HG02943 (cell line): ENCODE results near the gene CCDC134.
"Not testable (repeated sequence)": the region's sequence is repeated elsewhere in the genome, so short reads cannot be mapped to it uniquely, and the experiment has no call there.

Source experiments
- ATAC-seq: cut with Tn5 transposase; IDR thresholded peaks from one replicate; pipeline ENCODE4 v1.9.1; 2021; ENCODE audit warnings: mild to moderate bottlenecking, low read depth, moderate library complexity; ENCODE audit not compliant: unreplicated experiment

Gene CCDC134

GRCh38 chr22:41821471-41822316 lies 21.2 kb downstream of the CCDC134 start:
- ATAC-seq, result no peak

- no peak for ATAC-seq
These were observed 22.0 kb downstream of the CCDC134 start for GRCh38 chr22:41822317-41823057.

- no peak for ATAC-seq
These were observed 23.3 kb downstream of the CCDC134 start for GRCh38 chr22:41823797-41824196.

DNA sequence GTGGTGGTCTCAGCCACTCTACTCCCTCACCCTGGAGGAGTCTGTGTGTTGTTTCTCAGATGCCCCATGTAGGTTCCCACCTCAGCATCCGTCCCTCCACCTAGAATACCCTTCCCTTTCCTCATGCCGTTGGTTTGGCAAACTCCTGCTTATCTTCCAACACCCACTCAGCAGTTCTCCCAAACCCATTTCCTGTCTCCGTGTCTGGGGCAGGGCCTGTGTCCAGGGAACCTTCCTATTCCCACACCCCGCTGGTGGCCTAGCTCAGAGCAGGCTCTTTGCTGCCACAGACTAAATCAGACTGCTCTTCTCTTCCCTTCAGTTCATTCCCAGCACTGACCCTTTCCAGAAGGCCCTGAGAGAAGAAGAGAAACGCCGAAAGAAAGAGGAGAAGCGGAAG lies 24.9 kb downstream of the CCDC134 start:
- ATAC-seq, result no peak

GRCh38 chr22:41826021-41826420 lies 25.5 kb downstream of the CCDC134 start:
- ATAC-seq, result no peak

- ATAC-seq, result no peak
These were observed 26.2 kb downstream of the CCDC134 start for GRCh38 chr22:41826430-41827383.

DNA sequence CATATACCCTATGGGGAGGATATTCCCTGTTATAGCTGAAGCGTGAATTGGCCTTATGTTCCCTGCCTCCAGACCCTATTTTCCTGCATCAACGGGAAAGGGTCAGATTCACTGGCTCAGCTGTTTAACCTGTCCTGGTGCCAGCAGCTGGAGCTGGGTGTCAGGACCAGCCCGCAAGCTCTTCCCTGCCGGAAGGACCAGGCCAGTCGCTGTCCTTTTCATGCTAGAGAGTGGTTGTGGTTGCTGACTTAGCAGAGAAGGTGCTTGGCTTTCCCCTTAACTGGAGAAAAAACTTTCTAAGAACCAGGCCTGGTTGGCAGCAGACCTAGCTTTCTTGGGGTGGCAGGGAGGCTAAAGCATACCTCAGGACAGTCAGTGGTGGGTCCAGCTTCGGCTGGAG lies 27.2 kb downstream of the CCDC134 start:
- no peak for ATAC-seq

- ATAC-seq, result no peak
These were observed 28.0 kb downstream of the CCDC134 start for GRCh38 chr22:41828516-41828915.

GRCh38 chr22:41830174-41830573 lies 29.7 kb downstream of the CCDC134 start:
- no peak for ATAC-seq

DNA sequence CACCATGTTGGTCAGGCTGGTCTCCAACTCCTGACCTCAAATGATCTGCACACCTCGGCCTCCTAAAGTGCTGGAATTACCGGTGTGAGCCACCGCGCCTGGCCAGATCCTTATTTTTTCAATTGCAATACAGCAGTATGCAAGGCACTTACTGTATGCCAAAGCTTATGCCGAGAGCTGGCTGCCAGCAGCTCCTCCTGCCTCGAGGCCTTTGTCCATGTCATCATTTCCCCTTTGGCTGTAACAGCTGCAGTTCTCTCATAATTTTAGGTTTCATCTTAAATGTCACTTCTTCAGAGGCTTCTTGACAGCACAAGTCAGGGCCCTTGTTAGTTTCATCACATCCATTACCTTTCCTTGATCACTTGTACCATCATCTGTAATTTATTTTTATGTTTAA lies 30.9 kb downstream of the CCDC134 start:
- ATAC-seq, result no peak

DNA sequence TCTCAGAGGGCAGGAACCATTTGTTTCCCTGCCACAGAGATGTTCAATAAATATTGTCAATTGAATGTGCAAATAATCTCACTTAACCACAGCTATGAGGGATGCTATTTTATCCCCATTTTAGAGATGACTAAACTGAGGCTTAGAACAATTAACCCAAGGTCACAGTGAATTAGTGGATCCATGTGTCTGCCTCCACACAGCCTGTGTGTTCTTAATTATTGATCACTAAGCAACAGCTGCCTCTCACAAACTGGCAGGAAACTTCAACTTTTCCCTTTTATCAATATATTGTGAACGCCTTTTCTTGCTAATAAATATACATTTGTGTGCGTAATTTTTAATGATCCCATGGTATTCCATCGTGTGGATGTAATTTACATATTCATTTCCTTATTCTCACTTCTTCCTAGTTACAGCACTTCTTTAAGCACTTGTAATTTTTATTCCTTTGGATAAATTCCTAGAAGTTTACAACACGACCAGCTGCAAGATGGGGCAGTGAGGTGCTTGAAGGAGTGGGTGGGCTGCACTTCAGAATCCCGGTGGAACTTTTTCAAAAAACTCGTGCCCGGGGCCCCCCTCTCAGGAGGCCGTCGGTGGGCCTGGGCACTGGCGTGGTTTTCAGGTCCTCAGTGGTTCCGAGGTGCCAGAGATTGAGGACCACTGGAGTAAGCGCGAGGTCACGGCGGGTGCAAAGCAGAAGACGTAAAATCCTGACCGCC lies 31.5 kb downstream of the CCDC134 start:
- no peak for ATAC-seq

DNA sequence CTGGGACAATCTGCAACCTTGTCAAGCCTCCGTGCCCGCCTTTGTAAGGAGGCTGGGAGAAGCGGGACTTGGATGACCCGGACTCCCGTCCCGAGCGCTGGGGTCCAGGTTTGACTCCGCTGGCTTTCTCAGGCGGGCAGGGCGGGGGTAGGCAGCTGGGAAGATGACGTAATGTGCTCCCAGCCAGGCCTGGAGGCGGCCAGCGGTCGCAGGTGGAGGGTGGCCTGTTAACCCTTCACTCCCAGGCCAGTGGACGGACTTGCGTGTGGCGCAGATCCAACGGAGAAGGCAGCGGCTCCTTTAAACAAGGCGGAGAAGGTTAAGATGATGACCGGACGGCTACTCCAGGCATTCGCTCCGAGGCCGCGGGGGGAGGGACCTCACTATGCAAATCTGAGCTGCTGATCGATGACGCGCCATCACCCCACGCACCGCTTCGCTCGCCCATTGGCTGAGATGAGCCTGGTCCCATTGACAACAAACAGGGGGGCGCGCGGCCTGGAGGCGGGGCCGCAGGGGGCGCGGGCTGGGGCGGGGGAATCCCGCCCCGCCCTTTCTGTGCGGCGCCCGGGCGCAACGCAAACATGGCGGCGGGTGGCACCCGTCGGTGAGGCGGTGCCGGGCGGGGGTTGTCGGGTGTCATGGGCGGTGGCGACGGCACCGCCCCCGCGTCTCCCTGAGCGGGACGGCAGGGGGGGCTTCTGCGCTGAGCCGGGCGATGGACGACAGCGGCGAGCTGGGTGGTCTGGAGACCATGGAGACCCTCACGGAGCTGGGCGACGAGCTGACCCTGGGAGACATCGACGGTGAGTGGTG lies 32.3 kb downstream of the CCDC134 start, which contains the start of gene SREBF2:
Gene SREBF2, plus strand, starts transcription at position 553 of the 816 bp plus-strand sequence. Its CDS starts 166 bp downstream, at position 719.
- ATAC-seq, result peak; percentile 81

DNA sequence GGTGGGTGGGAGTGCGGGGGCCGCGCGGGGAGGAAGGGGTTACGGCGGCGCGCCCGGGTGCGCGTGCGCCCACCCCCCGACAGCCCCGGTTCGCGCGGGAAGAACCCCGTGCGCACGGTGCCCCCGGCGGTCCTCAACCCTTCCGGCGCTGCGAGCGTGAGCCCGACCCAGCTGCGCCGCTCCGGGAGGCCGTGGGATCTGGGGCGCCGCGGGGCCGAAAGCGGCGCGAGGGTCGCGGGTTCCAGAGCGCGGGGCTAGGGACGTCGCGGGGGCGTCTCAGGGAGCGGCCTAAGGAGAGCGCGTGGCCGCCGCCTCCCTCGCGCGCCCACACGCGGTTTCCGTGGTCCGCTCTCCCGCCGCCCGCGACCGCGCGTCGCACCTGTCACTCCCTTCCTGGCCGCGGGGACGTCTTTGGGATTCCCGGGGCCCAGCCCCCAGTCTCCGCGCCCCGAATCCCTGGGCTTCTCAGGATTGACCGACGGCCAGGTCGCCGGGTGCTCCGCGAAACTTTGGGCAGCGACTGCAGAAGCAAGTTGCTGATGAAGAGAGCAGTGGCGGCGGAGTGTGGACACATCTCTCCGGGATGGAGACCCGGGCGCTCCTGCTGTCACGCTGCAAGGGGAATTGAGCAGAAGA lies 33.0 kb downstream of the CCDC134 start:
- ATAC-seq, result peak; percentile 24

DNA sequence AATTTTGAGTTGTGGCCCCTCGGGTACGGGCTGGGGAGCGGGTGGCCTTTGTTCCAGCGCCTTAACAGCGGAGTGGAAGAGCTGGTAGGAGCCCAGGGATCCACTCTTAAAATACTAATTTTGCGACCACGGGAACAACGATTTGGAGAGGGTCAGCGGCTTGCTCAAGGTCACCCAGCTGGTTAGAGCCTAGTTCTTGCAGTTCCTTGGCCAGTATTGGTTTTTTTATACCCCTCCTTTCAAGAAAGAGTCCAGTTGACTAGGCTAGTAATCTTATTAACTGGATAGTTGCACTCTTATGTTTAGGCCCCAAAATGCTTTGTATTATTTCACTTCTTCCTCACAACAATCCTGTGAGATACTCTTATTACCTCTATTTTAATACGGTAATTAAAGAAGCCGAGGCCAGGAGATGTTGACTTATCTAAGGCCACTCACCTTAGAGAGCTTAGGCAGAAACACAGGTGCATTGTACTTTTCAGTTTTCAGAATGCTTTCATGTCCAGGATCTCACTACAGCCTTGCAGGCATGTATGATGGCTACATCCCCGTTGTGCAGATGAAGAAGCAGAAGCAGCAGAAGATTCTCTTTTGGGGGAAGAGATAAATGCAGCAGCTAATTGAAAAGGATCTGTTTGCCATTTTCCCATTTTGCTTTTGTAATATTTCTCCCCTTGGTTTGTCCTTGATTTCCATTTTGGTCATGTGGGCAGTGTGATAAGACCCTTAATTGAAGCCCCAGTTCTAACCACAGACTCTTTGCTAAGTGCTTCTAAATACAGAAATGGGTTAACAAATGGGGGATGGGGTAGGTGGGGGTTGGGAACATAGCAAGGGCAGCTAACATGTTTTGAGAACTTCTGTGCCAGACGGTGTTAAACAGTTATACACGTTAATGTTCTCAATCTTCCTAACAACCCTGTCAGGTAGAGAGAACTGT lies 33.8 kb downstream of the CCDC134 start:
- ATAC-seq, result no peak

DNA sequence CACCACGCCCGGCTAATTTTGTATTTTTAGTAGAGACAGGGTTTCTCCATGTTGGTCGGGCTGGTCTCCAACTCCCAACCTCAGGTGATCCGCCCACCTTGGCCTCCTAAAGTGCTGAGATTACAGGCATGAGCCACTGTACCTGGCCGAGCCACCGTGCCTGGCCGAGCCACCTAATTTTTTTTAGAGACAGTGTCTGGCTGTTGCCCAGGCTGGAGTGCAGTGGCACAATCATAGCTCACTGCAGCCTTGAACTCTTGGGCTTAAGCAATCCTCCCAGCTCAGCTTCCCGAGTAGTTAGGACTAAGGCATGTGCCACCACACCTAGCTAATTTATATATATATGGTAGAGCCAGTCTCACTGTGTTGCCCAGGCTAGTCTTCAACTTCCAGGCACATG lies 35.0 kb downstream of the CCDC134 start:
- ATAC-seq, result not testable (repeated sequence)

DNA sequence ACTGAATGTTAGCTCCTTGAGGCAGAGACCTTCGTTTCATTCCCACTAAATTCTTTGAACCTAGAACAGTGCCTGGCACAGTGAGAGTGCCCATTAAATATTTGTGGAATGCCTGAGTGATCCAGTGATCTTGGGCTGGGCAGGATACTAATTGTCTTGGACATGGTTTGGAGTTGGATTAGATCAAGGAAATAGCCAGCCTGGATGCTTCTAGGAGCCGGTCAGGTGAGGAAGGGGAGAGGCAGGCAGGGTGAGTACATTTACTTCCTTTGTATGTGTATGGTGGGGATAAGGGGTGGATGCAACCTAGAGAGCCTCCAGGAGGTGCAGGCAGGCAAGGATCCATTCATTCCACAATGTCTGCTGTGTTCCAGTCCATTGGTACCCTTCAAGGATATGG lies 36.1 kb downstream of the CCDC134 start:
- no peak for ATAC-seq

DNA sequence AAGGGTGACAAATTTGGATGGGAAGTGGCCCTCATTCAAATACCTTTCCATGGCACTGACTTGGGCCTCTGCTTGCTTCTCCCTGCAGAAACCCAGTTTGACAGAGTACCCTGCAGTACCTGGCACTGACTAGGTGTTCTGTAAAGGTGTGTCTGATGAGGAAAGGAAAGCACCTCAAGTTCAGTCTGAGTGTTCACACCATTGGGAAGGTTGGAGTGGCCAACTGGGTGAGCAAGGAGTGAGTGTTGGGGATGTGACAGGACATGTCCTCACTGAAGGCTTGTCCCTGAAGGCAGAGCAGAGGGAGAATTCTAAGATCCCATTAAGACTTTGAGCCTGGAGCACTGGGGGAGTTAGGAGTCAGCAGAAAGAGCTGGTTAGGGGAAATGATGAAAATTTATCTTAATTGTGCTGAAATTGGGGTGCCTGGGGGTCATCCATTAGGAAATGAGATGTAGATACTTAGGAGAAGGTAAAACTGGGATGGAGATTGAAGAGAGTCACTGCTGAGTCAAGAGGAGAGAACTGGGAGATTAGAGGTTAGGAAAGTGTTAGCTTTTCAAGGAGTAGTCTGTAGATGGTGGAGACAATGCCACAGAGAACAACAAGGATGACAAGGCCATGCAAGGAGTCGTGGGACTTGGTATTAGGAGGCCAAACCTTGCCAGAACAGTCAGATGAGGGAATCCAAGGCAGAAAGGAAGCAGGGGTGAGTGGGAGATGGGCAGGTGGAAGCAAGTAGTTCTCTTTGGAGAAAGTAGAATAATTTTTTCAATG lies 38.6 kb downstream of the CCDC134 start:
- ATAC-seq, result no peak
